ENCODE results near the gene ZNF775. TPM values are rescaled to one million over a fixed set of nuclear protein-coding genes. Genes with fewer than 3 reads are reported as not detected.

Gene ZNF775
- total RNA-seq, 1 experiment from 2014 or later = 3.4 TPM

- TF ChIP-seq, protein P1, sequence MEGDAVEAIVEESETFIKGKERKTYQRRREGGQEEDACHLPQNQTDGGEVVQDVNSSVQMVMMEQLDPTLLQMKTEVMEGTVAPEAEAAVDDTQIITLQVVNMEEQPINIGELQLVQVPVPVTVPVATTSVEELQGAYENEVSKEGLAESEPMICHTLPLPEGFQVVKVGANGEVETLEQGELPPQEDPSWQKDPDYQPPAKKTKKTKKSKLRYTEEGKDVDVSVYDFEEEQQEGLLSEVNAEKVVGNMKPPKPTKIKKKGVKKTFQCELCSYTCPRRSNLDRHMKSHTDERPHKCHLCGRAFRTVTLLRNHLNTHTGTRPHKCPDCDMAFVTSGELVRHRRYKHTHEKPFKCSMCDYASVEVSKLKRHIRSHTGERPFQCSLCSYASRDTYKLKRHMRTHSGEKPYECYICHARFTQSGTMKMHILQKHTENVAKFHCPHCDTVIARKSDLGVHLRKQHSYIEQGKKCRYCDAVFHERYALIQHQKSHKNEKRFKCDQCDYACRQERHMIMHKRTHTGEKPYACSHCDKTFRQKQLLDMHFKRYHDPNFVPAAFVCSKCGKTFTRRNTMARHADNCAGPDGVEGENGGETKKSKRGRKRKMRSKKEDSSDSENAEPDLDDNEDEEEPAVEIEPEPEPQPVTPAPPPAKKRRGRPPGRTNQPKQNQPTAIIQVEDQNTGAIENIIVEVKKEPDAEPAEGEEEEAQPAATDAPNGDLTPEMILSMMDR (conservative IDR thresholded peaks at IDR 0.05) = no peak
- no peak for TF ChIP-seq EZH2 (IDR thresholded peaks at IDR 0.05; ENCODE audit: low read depth)
- BruUV-seq (replicated peaks) = no TSS peak
- POLR2A ChIA-PET (ENCODE audit: unreplicated experiment) = no interaction called here
- CTCF ChIA-PET = interaction anchor here (0.5 kb wide), 1 partner anchor 1637 kb away, joined by 5 read pairs; no protein-coding TSS in a partner anchor
- no peaks in the 10 kb centered on the region for H3K9me2 ChIP-seq (ENCODE audit: insufficient read depth)
- H3K27me3 ChIP-seq (ENCODE audit: insufficient read depth, low read depth) = no peaks in the 10 kb centered on the region
- no peaks in the 10 kb centered on the region; the same call in none of the 2 replicates for H4K20me1 ChIP-seq (ENCODE audit: insufficient read depth)
- H3K9me3 ChIP-seq (ENCODE audit: insufficient read depth, low read depth) = no peaks in the 10 kb centered on the region
- 0 out of 2 replicates have a peak, but pooled peaks cover 8% of the 10 kb centered on the region for H3F3A ChIP-seq (ENCODE audit: insufficient read depth, low read depth)
- H3K27ac ChIP-seq = no peak overlapping the region
- no peaks in the 10 kb centered on the region for H3K79me2 ChIP-seq (ENCODE audit: low read depth)
- no peak overlapping the region for H3K4me2 ChIP-seq
- intact Hi-C loops (cut with micrococcal nuclease; ENCODE audit: unreplicated experiment) = no loop called here
- H3K36me3 ChIP-seq (ENCODE audit: low read depth) = 0 out of 2 replicates have a peak, but pooled peaks cover 1% of the 10 kb centered on the region
- no peak overlapping the region for H2AFZ ChIP-seq
- H3K4me3 ChIP-seq = no peak overlapping the region
- no peak for DNase-seq
- H3K4me1 ChIP-seq (replicated peaks; ENCODE audit: insufficient read depth) = no peaks in the 10 kb centered on the region
Measured at GRCh38 chr7:150335108-150335773, 43.9 kb upstream of the ZNF775 start.

- TF ChIP-seq EZH2 (IDR thresholded peaks at IDR 0.05; ENCODE audit: low read depth) = no peak
- TF ChIP-seq, protein P1 (conservative IDR thresholded peaks at IDR 0.05) = no peak
- Histone ChIP-seq H3F3A (ENCODE audit: insufficient read depth, low read depth) (0 out of 2 replicates have a peak, but pooled peaks cover 8% of the 10 kb centered on the region), H3K79me2 (ENCODE audit: low read depth) (no peaks in the 10 kb centered on the region), H2AFZ (no peak overlapping the region), H3K4me3 (no peak overlapping the region), H3K9me3 (ENCODE audit: insufficient read depth, low read depth) (no peaks in the 10 kb centered on the region), H3K4me2 (no peak overlapping the region), H4K20me1 (ENCODE audit: insufficient read depth) (no peaks in the 10 kb centered on the region; the same call in none of the 2 replicates), H3K36me3 (ENCODE audit: low read depth) (no peaks in the 10 kb centered on the region), H3K27ac (no peak overlapping the region), H3K27me3 (ENCODE audit: insufficient read depth, low read depth) (no peaks in the 10 kb centered on the region), H3K9me2 (ENCODE audit: insufficient read depth) (no peaks in the 10 kb centered on the region), H3K4me1 (replicated peaks; ENCODE audit: insufficient read depth) (no peaks in the 10 kb centered on the region)
- BruUV-seq (replicated peaks) = no TSS peak
- ChIA-PET POLR2A (ENCODE audit: unreplicated experiment) (no interaction called here), CTCF (no interaction called here)
- no peak for DNase-seq
- intact Hi-C loops (cut with micrococcal nuclease; ENCODE audit: unreplicated experiment) = no loop called here
Measured at GRCh38 chr7:150335774-150336112, 43.4 kb upstream of the ZNF775 start.

DNA sequence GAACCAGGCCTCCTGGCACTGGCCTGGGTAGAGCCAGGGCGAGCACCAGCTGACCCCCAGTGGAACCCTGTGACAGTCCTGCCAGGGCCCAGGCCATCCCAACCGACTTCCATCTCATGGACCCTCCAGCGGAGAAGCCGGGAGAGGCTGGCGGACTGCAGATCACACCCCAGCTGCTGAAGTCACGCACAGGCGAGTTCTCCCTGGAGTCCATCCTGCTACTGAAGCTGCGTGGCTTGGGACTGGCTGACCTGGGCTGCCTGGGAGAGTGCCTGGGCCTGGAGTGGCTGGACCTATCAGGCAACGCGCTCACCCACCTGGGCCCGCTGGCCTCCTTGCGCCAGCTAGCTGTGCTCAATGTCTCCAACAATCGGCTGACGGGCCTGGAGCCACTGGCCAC lies 42.4 kb upstream of the ZNF775 start:
- BruUV-seq (replicated peaks) = no TSS peak
- Histone ChIP-seq H3K79me2 (ENCODE audit: low read depth) (no peaks in the 10 kb centered on the region), H3K4me3 (no peak overlapping the region), H3K27me3 (ENCODE audit: insufficient read depth, low read depth) (no peaks in the 10 kb centered on the region), H4K20me1 (ENCODE audit: insufficient read depth) (no peaks in the 10 kb centered on the region; the same call in none of the 2 replicates), H3K27ac (no peak overlapping the region), H3K36me3 (ENCODE audit: low read depth) (no peaks in the 10 kb centered on the region), H3K9me2 (ENCODE audit: insufficient read depth) (no peaks in the 10 kb centered on the region), H3F3A (ENCODE audit: insufficient read depth, low read depth) (0 out of 2 replicates have a peak, but pooled peaks cover 8% of the 10 kb centered on the region), H3K4me2 (no peak overlapping the region), H3K4me1 (replicated peaks; ENCODE audit: insufficient read depth) (no peaks in the 10 kb centered on the region), H2AFZ (no peak overlapping the region), H3K9me3 (ENCODE audit: insufficient read depth, low read depth) (no peaks in the 10 kb centered on the region)
- ChIA-PET CTCF (no interaction called here), POLR2A (ENCODE audit: unreplicated experiment) (no interaction called here)
- no peak for DNase-seq
- intact Hi-C loops (cut with micrococcal nuclease; ENCODE audit: unreplicated experiment) = no loop called here
- TF ChIP-seq, protein P1 (conservative IDR thresholded peaks at IDR 0.05) = no peak
- no peak for TF ChIP-seq EZH2 (IDR thresholded peaks at IDR 0.05; ENCODE audit: low read depth)
